B cell (primary cell): ENCODE measurements around the gene MPL. TPM values are rescaled to one million over a fixed set of nuclear protein-coding genes. Genes with fewer than 3 reads are reported as not detected.

Experiments
- ATAC-seq: fragments of 200-7000 bp; cut with Tn5 transposase; one replicate; pipeline ENCODE4 v1.10.0; 2021; ENCODE audit warnings: low read depth, mild to moderate bottlenecking, moderate number of reproducible peaks, moderate library complexity
- CTCF ChIA-PET: fragments of 350-600 bp; sonication (Branson Sonifier 250); formaldehyde crosslinking; loops from one replicate; lab custom pipeline; 2021; ENCODE audit warnings: antibody characterized with exemption, inconsistent platforms; lab: Charles Lee
- POLR2A ChIA-PET: fragments of 350-600 bp; sonication (Branson Sonifier 250); formaldehyde crosslinking; loops from one replicate; lab custom pipeline; 2021; ENCODE audit warnings: antibody characterized with exemption; lab: Charles Lee
- DNase-seq: peaks from one replicate; pipeline ENCODE4 v3.0.0; 2013
- H2AFZ ChIP-seq: 2 replicates; pipeline ENCODE4 v1.6.1; 2012; ENCODE audit warnings: mild to moderate bottlenecking, low read depth, low read length; ENCODE audit not compliant: insufficient read depth, poor library complexity, severe bottlenecking
- H3K27ac ChIP-seq, 2 donors: 1 replicate in 1 of 2; 2 replicates in 1 of 2; pipeline ENCODE4 v1.5.1; 2012 to 2013; ENCODE audit warnings: low read length in 2 of 2, mild to moderate bottlenecking in 2 of 2, moderate library complexity in 1 of 2
- H3K27me3 ChIP-seq, 4 experiments: fragments of 200-600 bp in 1 of 4; sonication (generic) in 1 of 4; replicated peaks in 1 of 4; 1 replicate in 2 of 4; 2 replicates in 2 of 4; pipeline versions ENCODE4 v1.6.1 to v1.7.0; 2013 to 2016; ENCODE audit warnings: low read length in 3 of 4, mild to moderate bottlenecking in 2 of 4, mixed read lengths in 1 of 4, moderate library complexity in 1 of 4; ENCODE audit not compliant: insufficient read depth in 4 of 4, control insufficient read depth in 3 of 4; ENCODE audit errors: control extremely low read depth in 1 of 4
- H3K36me3 ChIP-seq, 2 experiments: replicated peaks in 1 of 2; 1 replicate in 1 of 2; 2 replicates in 1 of 2; pipeline versions ENCODE4 v1.6.1 to v1.7.1; 2013; ENCODE audit warnings: low read length in 1 of 2; ENCODE audit not compliant: insufficient read depth in 2 of 2, control insufficient read depth in 1 of 2; ENCODE audit errors: control extremely low read depth in 1 of 2, extremely low read depth in 1 of 2
- H3K4me1 ChIP-seq, 2 donors: fragments of 200-600 bp in 1 of 2; sonication (generic) in 1 of 2; 1 replicate in 1 of 2; 2 replicates in 1 of 2; pipeline versions ENCODE4 v1.5.1 to v1.6.1; 2013 to 2017; ENCODE audit warnings: low read length in 2 of 2; ENCODE audit not compliant: control insufficient read depth in 2 of 2, insufficient read depth in 2 of 2
- H3K4me2 ChIP-seq: replicated peaks from 2 replicates; pipeline ENCODE3; 2012; ENCODE audit warnings: mild to moderate bottlenecking, low read depth, low read length; ENCODE audit not compliant: poor library complexity, severe bottlenecking
- H3K4me3 ChIP-seq, 5 experiments: fragments of 200-600 bp in 1 of 5; sonication (generic) in 1 of 5; 1 replicate in 3 of 5; 2 replicates in 2 of 5; pipeline versions ENCODE4 v1.5.1 to v1.7.0; 2011 to 2016; ENCODE audit warnings: low read length in 4 of 5, mild to moderate bottlenecking in 4 of 5, low read depth in 2 of 5, control low read depth in 1 of 5, moderate library complexity in 1 of 5; ENCODE audit not compliant: insufficient read depth in 1 of 5; ENCODE audit errors: control extremely low read depth in 1 of 5, extremely low read depth in 1 of 5
- H3K79me2 ChIP-seq: fragments of 200-600 bp; sonication (generic); one replicate; pipeline ENCODE4 v1.6.0; 2016; ENCODE audit warnings: low read length; ENCODE audit not compliant: control insufficient read depth, insufficient read depth
- H3K9ac ChIP-seq: fragments of 200-600 bp; sonication (generic); 2 replicates; pipeline ENCODE4 v1.6.1; 2017; ENCODE audit warnings: mild to moderate bottlenecking, low read length, moderate library complexity
- H3K9me3 ChIP-seq, 3 donors: one replicate each; pipeline versions ENCODE4 v1.6.1 to v1.7.1; 2013; ENCODE audit warnings: low read length in 2 of 3; ENCODE audit not compliant: control insufficient read depth in 2 of 3, insufficient read depth in 1 of 3; ENCODE audit errors: control extremely low read depth in 1 of 3
- H4K20me1 ChIP-seq: 2 replicates; pipeline ENCODE4 v1.6.0; 2012; ENCODE audit warnings: mild to moderate bottlenecking, low read length; ENCODE audit not compliant: insufficient read depth, control insufficient read depth, poor library complexity, severe bottlenecking
- H3K27ac Mint-ChIP-seq: one replicate; pipeline ENCODE4 v1.8.0; 2021; ENCODE audit warnings: mixed read lengths
- H3K27me3 Mint-ChIP-seq: one replicate; pipeline ENCODE4 v1.8.0; 2021; ENCODE audit warnings: mixed read lengths
- H3K4me1 Mint-ChIP-seq: one replicate; pipeline ENCODE4 v1.8.0; 2021; ENCODE audit warnings: mixed read lengths
- H3K4me3 Mint-ChIP-seq: one replicate; pipeline ENCODE4 v1.8.0; 2021; ENCODE audit warnings: mixed read lengths
- H3K9me3 Mint-ChIP-seq: one replicate; pipeline ENCODE4 v1.8.0; 2022; ENCODE audit warnings: mixed read lengths; ENCODE audit not compliant: insufficient read depth
- EZH2 ChIP-seq: IDR thresholded peaks from 2 replicates; pipeline ENCODE4 v1.6.1; 2012; ENCODE audit warnings: borderline replicate concordance, low read depth, mild to moderate bottlenecking, moderate library complexity, low read length; ENCODE audit not compliant: insufficient read depth, poor library complexity, severe bottlenecking
- WGBS: methylation state at CpG from one replicate; pipeline ENCODE4 v1.1.5; 2013; ENCODE audit warnings: missing lambda C conversion rate; ENCODE audit not compliant: insufficient coverage; 5-methylcytosine and 5-hydroxymethylcytosine counted together
- intact Hi-C: fragments of 100-400 bp; cut with micrococcal nuclease; formaldehyde crosslinking; loops from one replicate; pipeline ENCODE4 v1.10.0; 2022
- polyA plus RNA-seq: library from polyadenylated mRNA; depleted of rRNA; stranded (reverse); fragments of >200 nt; gene quantifications from 2 replicates; pipeline ENCODE4 v1.2.3, GENCODE V29; 2012
- total RNA-seq, 2 donors: library from RNA; stranded (reverse); fragments of 120-200 nt in 1 of 2; gene quantifications; 1 replicate in 1 of 2; 2 replicates in 1 of 2; pipeline versions ENCODE4 v1.2.3 to v1.2.4, GENCODE V29; 2013 to 2022
- TF ChIP-seq, protein P1 (sequence below): fragments of 200-600 bp; IDR thresholded peaks from one replicate; pipeline ENCODE4 v1.8.0; 2022; ENCODE audit warnings: antibody characterized with exemption, mild to moderate bottlenecking

MPL gene
- total and polyA plus RNA-seq, 2 donors (not counting 1 experiment from before 2014, with no cell fraction given): not detected

DNA sequence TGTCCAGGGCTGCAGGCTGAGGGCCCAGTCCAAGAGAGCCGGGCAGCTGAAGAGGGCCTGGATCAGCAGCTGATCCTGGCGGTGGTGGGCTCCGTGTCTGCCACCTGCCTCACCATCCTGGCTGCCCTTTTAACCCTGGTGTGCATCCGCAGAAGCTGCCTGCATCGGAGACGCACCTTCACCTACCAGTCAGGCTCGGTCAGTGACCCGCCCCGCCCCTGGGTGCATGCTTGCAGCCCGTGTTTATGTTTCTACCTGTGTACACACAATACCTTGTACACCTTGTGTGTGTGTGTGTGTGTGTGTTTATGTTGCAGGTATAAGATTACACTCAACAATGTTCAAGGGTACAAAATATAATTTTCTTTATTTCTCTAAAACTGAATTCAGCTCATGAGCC is 23.8 kb upstream of the MPL start:
- intact Hi-C loops: no loop called here
- no peak for DNase-seq
- ATAC-seq: no peak
- H3K27me3 ChIP-seq: no peaks in the 10 kb centered on the region
- CTCF ChIA-PET: no interaction called here
- Mint-ChIP-seq H3K4me3 (no peak overlapping the region), H3K27me3 (no peaks in the 10 kb centered on the region), H3K9me3 (no peaks in the 10 kb centered on the region), H3K27ac (no peak overlapping the region), H3K4me1 (no peaks in the 10 kb centered on the region)
- H4K20me1 ChIP-seq: no peaks in the 10 kb centered on the region
- TF ChIP-seq, protein P1, sequence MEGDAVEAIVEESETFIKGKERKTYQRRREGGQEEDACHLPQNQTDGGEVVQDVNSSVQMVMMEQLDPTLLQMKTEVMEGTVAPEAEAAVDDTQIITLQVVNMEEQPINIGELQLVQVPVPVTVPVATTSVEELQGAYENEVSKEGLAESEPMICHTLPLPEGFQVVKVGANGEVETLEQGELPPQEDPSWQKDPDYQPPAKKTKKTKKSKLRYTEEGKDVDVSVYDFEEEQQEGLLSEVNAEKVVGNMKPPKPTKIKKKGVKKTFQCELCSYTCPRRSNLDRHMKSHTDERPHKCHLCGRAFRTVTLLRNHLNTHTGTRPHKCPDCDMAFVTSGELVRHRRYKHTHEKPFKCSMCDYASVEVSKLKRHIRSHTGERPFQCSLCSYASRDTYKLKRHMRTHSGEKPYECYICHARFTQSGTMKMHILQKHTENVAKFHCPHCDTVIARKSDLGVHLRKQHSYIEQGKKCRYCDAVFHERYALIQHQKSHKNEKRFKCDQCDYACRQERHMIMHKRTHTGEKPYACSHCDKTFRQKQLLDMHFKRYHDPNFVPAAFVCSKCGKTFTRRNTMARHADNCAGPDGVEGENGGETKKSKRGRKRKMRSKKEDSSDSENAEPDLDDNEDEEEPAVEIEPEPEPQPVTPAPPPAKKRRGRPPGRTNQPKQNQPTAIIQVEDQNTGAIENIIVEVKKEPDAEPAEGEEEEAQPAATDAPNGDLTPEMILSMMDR: no peak
- TF ChIP-seq EZH2: no peak
- H2AFZ ChIP-seq: no peak overlapping the region
- H3K4me1 ChIP-seq: no peaks in the 10 kb centered on the region
- H3K36me3 ChIP-seq: no peaks in the 10 kb centered on the region
- H3K4me2 ChIP-seq: no peak overlapping the region
- H3K4me3 ChIP-seq: no peak overlapping the region
- no peaks in the 10 kb centered on the region for H3K79me2 ChIP-seq
- POLR2A ChIA-PET: no interaction called here
- WGBS: 94% methylated on average over 3 of the region's 10 CpGs
- no peak overlapping the region for H3K27ac ChIP-seq
- no peak overlapping the region for H3K9ac ChIP-seq
- no peaks in the 10 kb centered on the region for H3K9me3 ChIP-seq

- H3K9ac ChIP-seq: no peak overlapping the region
- 95% methylated on average over 3 of the region's 5 CpGs for WGBS
- TF ChIP-seq EZH2: no peak
- TF ChIP-seq, protein P1: no peak
- H3K27ac ChIP-seq: no peak overlapping the region
- H3K9me3 Mint-ChIP-seq: no peaks in the 10 kb centered on the region
- H3K36me3 ChIP-seq: no peaks in the 10 kb centered on the region
- intact Hi-C loops: no loop called here
- ATAC-seq (no peak), DNase-seq (no peak)
- no peak overlapping the region for H3K4me3 Mint-ChIP-seq
- no peaks in the 10 kb centered on the region for H3K4me1 Mint-ChIP-seq
- POLR2A ChIA-PET: no interaction called here
- H3K27me3 ChIP-seq: no peaks in the 10 kb centered on the region
- H3K4me3 ChIP-seq: no peak overlapping the region
- H3K27me3 Mint-ChIP-seq: no peaks in the 10 kb centered on the region
- no peaks in the 10 kb centered on the region for H4K20me1 ChIP-seq
- no peak overlapping the region for H3K27ac Mint-ChIP-seq
- H3K4me2 ChIP-seq: no peak overlapping the region
- CTCF ChIA-PET: no interaction called here
- H3K9me3 ChIP-seq: no peaks in the 10 kb centered on the region
- H2AFZ ChIP-seq: no peak overlapping the region
- H3K4me1 ChIP-seq: no peaks in the 10 kb centered on the region
- H3K79me2 ChIP-seq: no peaks in the 10 kb centered on the region
These were observed 23.4 kb upstream of the MPL start for GRCh38 chr1:43314233-43314632.
